HEK293 (cell line): ENCODE results near the gene RAI14.

Experiments
- BCL11A ChIP-seq: fragments of 450-650 bp; formaldehyde crosslinking; IDR thresholded peaks from 2 replicates; pipeline ENCODE4 v1.5.1; 2016; ENCODE audit warnings: low read depth, missing biosample characterization, missing genetic modification characterization
- GLI4 ChIP-seq: fragments of 450-650 bp; formaldehyde crosslinking; IDR thresholded peaks from 2 replicates; pipeline ENCODE4 v1.5.1; 2016; ENCODE audit warnings: missing biosample characterization, missing genetic modification characterization
- MYNN ChIP-seq: fragments of 450-650 bp; formaldehyde crosslinking; IDR thresholded peaks from 2 replicates; pipeline ENCODE4 v1.5.1; 2016; ENCODE audit warnings: missing biosample characterization, missing genetic modification characterization, borderline replicate concordance
- SP2 ChIP-seq: fragments of 450-650 bp; formaldehyde crosslinking; IDR thresholded peaks from 2 replicates; pipeline ENCODE4 v1.5.1; 2016; ENCODE audit warnings: missing biosample characterization, missing genetic modification characterization
- SP7 ChIP-seq: fragments of 450-650 bp; formaldehyde crosslinking; IDR thresholded peaks from 2 replicates; pipeline ENCODE4 v1.5.1; 2016; ENCODE audit warnings: missing biosample characterization, missing genetic modification characterization
- ZBTB1 ChIP-seq: fragments of 450-650 bp; formaldehyde crosslinking; IDR thresholded peaks from 2 replicates; pipeline ENCODE4 v1.5.1; 2016; ENCODE audit warnings: missing biosample characterization, missing genetic modification characterization
- ZBTB20 ChIP-seq: fragments of 450-650 bp; formaldehyde crosslinking; IDR thresholded peaks from 2 replicates; pipeline ENCODE4 v1.5.1; 2016; ENCODE audit warnings: missing biosample characterization, missing genetic modification characterization
- ZBTB21 ChIP-seq: fragments of 450-650 bp; formaldehyde crosslinking; IDR thresholded peaks from 2 replicates; pipeline ENCODE4 v1.5.1; 2017; ENCODE audit warnings: missing biosample characterization, missing genetic modification characterization
- ZNF239 ChIP-seq: fragments of 450-650 bp; formaldehyde crosslinking; IDR thresholded peaks from 2 replicates; pipeline ENCODE4 v1.5.1; 2016; ENCODE audit warnings: missing biosample characterization, missing genetic modification characterization
- ZNF292 ChIP-seq: fragments of 450-650 bp; formaldehyde crosslinking; IDR thresholded peaks from 2 replicates; pipeline ENCODE4 v1.5.1; 2016; ENCODE audit warnings: low read depth, missing biosample characterization, missing genetic modification characterization, borderline replicate concordance
- ZNF302 ChIP-seq: fragments of 450-650 bp; formaldehyde crosslinking; IDR thresholded peaks from 2 replicates; pipeline ENCODE4 v1.5.1; 2016; ENCODE audit warnings: missing biosample characterization, missing genetic modification characterization, low read depth
- ZNF416 ChIP-seq: fragments of 450-650 bp; formaldehyde crosslinking; IDR thresholded peaks from 2 replicates; pipeline ENCODE4 v1.5.1; 2016; ENCODE audit warnings: missing biosample characterization, missing genetic modification characterization
- ZNF433 ChIP-seq: fragments of 450-650 bp; formaldehyde crosslinking; IDR thresholded peaks from 2 replicates; pipeline ENCODE4 v1.5.1; 2016; ENCODE audit warnings: missing biosample characterization, missing genetic modification characterization, low read depth
- ZNF558 ChIP-seq: fragments of 450-650 bp; formaldehyde crosslinking; IDR thresholded peaks from 2 replicates; pipeline ENCODE4 v1.5.1; 2016; ENCODE audit warnings: missing biosample characterization, missing genetic modification characterization
- ZNF600 ChIP-seq: fragments of 450-650 bp; formaldehyde crosslinking; IDR thresholded peaks from 2 replicates; pipeline ENCODE4 v1.5.1; 2016; ENCODE audit warnings: missing biosample characterization, missing genetic modification characterization
- ZNF610 ChIP-seq: fragments of 450-650 bp; formaldehyde crosslinking; IDR thresholded peaks from 2 replicates; pipeline ENCODE4 v1.5.1; 2016; ENCODE audit warnings: missing biosample characterization, missing genetic modification characterization, borderline replicate concordance
- ZNF76 ChIP-seq: fragments of 450-650 bp; formaldehyde crosslinking; IDR thresholded peaks from 2 replicates; pipeline ENCODE4; 2016; ENCODE audit warnings: low read depth, missing biosample characterization, missing genetic modification characterization, borderline replicate concordance
- ZNF777 ChIP-seq: fragments of 450-650 bp; formaldehyde crosslinking; IDR thresholded peaks from 2 replicates; pipeline ENCODE4 v1.5.1; 2017; ENCODE audit warnings: missing biosample characterization, missing genetic modification characterization, borderline replicate concordance
- ZNF785 ChIP-seq: fragments of 450-650 bp; formaldehyde crosslinking; IDR thresholded peaks from 2 replicates; pipeline ENCODE4 v1.5.1; 2016; ENCODE audit warnings: missing biosample characterization, missing genetic modification characterization
- TF ChIP-seq, protein P1 (sequence below): fragments of 450-650 bp; formaldehyde crosslinking; IDR thresholded peaks from 2 replicates; pipeline ENCODE4 v1.5.1; 2017; ENCODE audit warnings: missing biosample characterization, missing genetic modification characterization
- TF ChIP-seq, protein P2 (sequence below): fragments of 450-650 bp; formaldehyde crosslinking; IDR thresholded peaks from 2 replicates; pipeline ENCODE4 v1.5.1; 2016; ENCODE audit warnings: missing biosample characterization, missing genetic modification characterization
- TF ChIP-seq, protein P3 (sequence below): fragments of 450-650 bp; formaldehyde crosslinking; IDR thresholded peaks from 2 replicates; pipeline ENCODE4 v1.5.1; 2016; ENCODE audit warnings: missing biosample characterization, missing genetic modification characterization, low read depth
- TF ChIP-seq, protein P4 (sequence below): fragments of 450-650 bp; formaldehyde crosslinking; IDR thresholded peaks from 2 replicates; pipeline ENCODE4 v1.5.1; 2017; ENCODE audit warnings: missing biosample characterization, missing genetic modification characterization
- TF ChIP-seq, protein P5 (sequence below): fragments of 450-650 bp; formaldehyde crosslinking; IDR thresholded peaks from 2 replicates; pipeline ENCODE4 v1.5.1; 2016; ENCODE audit warnings: missing biosample characterization, missing genetic modification characterization
- TF ChIP-seq, protein P6 (sequence below): fragments of 450-650 bp; formaldehyde crosslinking; IDR thresholded peaks from 2 replicates; pipeline ENCODE4 v1.5.1; 2016; ENCODE audit warnings: missing biosample characterization, missing genetic modification characterization

Gene RAI14

DNA sequence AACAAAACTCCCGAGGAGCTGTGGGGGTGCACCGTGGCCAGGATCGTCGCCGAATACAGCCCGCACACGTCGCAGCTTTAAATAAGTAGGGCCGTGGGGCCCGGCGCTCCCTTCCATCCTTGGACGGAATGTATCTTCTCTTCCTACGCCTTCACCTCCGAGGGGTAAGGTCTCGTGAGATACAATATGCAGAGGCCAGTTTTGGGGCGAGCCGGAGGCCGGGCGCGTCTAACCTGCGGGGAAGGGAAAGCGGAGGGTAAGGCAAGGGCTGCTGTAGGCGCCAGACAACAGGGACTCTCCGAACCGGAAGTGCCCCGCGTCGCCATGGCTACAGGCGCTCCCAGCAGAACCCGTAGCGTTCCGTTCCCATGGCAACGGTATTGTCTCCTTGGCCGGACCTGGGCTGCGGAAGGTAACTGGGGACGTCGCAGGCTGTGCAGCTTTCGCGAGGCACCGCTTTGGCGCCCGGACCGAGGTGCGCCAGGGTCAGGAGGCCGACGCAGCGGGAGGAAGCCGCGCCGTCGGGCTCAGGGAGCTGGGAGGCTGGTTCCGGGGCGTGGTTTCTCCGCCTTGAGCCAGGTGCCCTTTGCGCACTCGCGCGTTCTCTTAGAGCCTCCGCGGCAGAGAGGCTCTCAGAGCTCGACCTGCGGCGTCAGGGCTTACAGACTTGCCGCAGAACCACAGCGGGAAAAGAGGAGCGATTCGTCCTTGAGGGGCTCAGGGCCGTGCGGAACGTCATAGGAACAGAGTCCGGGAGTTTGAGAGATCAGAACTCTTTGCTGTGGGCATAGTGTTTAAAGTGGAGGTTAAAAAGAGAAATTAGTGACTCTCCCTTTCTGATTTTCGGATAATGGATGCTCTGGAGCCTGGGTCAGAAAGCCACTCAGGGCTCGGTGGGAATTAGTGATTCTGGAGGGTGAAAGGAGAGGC lies 182.9 kb downstream of the RAI14 start, which contains the start of gene TTC23L (continued):
- TF ChIP-seq, protein P1, sequence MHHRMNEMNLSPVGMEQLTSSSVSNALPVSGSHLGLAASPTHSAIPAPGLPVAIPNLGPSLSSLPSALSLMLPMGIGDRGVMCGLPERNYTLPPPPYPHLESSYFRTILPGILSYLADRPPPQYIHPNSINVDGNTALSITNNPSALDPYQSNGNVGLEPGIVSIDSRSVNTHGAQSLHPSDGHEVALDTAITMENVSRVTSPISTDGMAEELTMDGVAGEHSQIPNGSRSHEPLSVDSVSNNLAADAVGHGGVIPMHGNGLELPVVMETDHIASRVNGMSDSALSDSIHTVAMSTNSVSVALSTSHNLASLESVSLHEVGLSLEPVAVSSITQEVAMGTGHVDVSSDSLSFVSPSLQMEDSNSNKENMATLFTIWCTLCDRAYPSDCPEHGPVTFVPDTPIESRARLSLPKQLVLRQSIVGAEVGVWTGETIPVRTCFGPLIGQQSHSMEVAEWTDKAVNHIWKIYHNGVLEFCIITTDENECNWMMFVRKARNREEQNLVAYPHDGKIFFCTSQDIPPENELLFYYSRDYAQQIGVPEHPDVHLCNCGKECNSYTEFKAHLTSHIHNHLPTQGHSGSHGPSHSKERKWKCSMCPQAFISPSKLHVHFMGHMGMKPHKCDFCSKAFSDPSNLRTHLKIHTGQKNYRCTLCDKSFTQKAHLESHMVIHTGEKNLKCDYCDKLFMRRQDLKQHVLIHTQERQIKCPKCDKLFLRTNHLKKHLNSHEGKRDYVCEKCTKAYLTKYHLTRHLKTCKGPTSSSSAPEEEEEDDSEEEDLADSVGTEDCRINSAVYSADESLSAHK (tag by site-specific recombination): no peak
- TF ChIP-seq ZNF416 (tag by site-specific recombination) (no peak), ZNF777 (tag by site-specific recombination) (peak; percentile 87), GLI4 (tag by site-specific recombination) (no peak), ZNF433 (no peak), ZNF302 (tag by site-specific recombination) (no peak), ZNF558 (tag by site-specific recombination) (no peak), ZNF785 (tag by site-specific recombination) (no peak), ZBTB20 (peak; percentile 96), ZNF292 (tag by site-specific recombination) (no peak), ZNF76 (tag by site-specific recombination) (peak; percentile 85), ZNF600 (peak; percentile 93), SP7 (tag by site-specific recombination) (peak; percentile 92), ZNF610 (tag by site-specific recombination) (peak; percentile 96), BCL11A (tag by site-specific recombination) (no peak), MYNN (peak; percentile 99), SP2 (tag by site-specific recombination) (peak; percentile 84), ZNF239 (tag by site-specific recombination) (no peak), ZBTB21 (tag by site-specific recombination) (peak; percentile 8; the same call in 1 of the 2 replicates), ZBTB1 (no peak)
- TF ChIP-seq, protein P2, sequence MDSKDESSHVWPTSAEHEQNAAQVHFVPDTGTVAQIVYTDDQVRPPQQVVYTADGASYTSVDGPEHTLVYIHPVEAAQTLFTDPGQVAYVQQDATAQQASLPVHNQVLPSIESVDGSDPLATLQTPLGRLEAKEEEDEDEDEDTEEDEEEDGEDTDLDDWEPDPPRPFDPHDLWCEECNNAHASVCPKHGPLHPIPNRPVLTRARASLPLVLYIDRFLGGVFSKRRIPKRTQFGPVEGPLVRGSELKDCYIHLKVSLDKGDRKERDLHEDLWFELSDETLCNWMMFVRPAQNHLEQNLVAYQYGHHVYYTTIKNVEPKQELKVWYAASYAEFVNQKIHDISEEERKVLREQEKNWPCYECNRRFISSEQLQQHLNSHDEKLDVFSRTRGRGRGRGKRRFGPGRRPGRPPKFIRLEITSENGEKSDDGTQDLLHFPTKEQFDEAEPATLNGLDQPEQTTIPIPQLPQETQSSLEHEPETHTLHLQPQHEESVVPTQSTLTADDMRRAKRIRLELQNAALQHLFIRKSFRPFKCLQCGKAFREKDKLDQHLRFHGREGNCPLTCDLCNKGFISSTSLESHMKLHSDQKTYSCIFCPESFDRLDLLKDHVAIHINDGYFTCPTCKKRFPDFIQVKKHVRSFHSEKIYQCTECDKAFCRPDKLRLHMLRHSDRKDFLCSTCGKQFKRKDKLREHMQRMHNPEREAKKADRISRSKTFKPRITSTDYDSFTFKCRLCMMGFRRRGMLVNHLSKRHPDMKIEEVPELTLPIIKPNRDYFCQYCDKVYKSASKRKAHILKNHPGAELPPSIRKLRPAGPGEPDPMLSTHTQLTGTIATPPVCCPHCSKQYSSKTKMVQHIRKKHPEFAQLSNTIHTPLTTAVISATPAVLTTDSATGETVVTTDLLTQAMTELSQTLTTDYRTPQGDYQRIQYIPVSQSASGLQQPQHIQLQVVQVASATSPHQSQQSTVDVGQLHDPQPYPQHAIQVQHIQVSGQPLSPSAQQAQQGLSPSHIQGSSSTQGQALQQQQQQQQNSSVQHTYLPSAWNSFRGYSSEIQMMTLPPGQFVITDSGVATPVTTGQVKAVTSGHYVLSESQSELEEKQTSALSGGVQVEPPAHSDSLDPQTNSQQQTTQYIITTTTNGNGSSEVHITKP: peak; percentile 59
- TF ChIP-seq, protein P3, sequence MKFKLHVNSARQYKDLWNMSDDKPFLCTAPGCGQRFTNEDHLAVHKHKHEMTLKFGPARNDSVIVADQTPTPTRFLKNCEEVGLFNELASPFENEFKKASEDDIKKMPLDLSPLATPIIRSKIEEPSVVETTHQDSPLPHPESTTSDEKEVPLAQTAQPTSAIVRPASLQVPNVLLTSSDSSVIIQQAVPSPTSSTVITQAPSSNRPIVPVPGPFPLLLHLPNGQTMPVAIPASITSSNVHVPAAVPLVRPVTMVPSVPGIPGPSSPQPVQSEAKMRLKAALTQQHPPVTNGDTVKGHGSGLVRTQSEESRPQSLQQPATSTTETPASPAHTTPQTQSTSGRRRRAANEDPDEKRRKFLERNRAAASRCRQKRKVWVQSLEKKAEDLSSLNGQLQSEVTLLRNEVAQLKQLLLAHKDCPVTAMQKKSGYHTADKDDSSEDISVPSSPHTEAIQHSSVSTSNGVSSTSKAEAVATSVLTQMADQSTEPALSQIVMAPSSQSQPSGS: no peak
- TF ChIP-seq, protein P4, sequence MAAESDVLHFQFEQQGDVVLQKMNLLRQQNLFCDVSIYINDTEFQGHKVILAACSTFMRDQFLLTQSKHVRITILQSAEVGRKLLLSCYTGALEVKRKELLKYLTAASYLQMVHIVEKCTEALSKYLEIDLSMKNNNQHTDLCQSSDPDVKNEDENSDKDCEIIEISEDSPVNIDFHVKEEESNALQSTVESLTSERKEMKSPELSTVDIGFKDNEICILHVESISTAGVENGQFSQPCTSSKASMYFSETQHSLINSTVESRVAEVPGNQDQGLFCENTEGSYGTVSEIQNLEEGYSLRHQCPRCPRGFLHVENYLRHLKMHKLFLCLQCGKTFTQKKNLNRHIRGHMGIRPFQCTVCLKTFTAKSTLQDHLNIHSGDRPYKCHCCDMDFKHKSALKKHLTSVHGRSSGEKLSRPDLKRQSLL: peak; percentile 94
- TF ChIP-seq, protein P5, sequence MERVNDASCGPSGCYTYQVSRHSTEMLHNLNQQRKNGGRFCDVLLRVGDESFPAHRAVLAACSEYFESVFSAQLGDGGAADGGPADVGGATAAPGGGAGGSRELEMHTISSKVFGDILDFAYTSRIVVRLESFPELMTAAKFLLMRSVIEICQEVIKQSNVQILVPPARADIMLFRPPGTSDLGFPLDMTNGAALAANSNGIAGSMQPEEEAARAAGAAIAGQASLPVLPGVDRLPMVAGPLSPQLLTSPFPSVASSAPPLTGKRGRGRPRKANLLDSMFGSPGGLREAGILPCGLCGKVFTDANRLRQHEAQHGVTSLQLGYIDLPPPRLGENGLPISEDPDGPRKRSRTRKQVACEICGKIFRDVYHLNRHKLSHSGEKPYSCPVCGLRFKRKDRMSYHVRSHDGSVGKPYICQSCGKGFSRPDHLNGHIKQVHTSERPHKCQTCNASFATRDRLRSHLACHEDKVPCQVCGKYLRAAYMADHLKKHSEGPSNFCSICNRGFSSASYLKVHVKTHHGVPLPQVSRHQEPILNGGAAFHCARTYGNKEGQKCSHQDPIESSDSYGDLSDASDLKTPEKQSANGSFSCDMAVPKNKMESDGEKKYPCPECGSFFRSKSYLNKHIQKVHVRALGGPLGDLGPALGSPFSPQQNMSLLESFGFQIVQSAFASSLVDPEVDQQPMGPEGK (tag by site-specific recombination): peak; percentile 51; the same call in 1 of the 2 replicates
- TF ChIP-seq, protein P6, sequence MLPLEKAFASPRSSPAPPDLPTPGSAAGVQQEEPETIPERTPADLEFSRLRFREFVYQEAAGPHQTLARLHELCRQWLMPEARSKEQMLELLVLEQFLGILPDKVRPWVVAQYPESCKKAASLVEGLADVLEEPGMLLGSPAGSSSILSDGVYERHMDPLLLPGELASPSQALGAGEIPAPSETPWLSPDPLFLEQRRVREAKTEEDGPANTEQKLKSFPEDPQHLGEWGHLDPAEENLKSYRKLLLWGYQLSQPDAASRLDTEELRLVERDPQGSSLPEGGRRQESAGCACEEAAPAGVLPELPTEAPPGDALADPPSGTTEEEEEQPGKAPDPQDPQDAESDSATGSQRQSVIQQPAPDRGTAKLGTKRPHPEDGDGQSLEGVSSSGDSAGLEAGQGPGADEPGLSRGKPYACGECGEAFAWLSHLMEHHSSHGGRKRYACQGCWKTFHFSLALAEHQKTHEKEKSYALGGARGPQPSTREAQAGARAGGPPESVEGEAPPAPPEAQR: no peak
